Myocyte (in vitro differentiated cells): Measurements from ENCODE around the gene ZNF570. TPM values are rescaled to one million over a fixed set of nuclear protein-coding genes. Genes with fewer than 3 reads are reported as not detected.

Experiments
- total RNA-seq: library from RNA; depleted of rRNA; stranded (reverse); fragments of >200 nt; gene quantifications from 2 replicates; pipeline ENCODE4 v1.2.3, GENCODE V29; 2014

ZNF570 gene
- total RNA-seq, 1 donor from 2014 or later, result 7.4 TPM

Other genes with a start within 250 kb of the ZNF570 start
- 4.4 and 15.7 TPM in 2 replicates for gene ZNF527, start 98.3 kb upstream of the ZNF570 start, total RNA-seq
- 7.8 and 9.8 TPM in 2 replicates for gene ZNF569, start 1.9 kb upstream of the ZNF570 start, total RNA-seq
- 0.43 and 0.94 TPM in 2 replicates for gene ZNF793, start 37.6 kb downstream of the ZNF570 start, total RNA-seq
- gene ZNF571, start 125.4 kb downstream of the ZNF570 start, total RNA-seq, result 4.4 and 4.8 TPM in 2 replicates
- gene ZNF540, start 125.5 kb downstream of the ZNF570 start, total RNA-seq, result 0.68 and 1.3 TPM in 2 replicates
- 14.8 and 21.2 TPM in 2 replicates for gene ZFP30, start 186.1 kb downstream of the ZNF570 start, total RNA-seq